Smooth muscle cell (in vitro differentiated cells): ENCODE measurements around the gene SNCAIP. TPM values are rescaled to one million over a fixed set of nuclear protein-coding genes. Genes with fewer than 3 reads are reported as not detected.

Experiments used
- DNase-seq: peaks from one replicate; lab custom pipeline; 2025; ENCODE audit not compliant: unreplicated experiment; lab: John Stamatoyannopoulos, UW
- H2AFZ ChIP-seq: fragments of 200-600 bp; sonication (generic); 2 replicates; pipeline ENCODE4 v1.6.0; 2016; ENCODE audit warnings: antibody characterized with exemption, low read depth, mild to moderate bottlenecking
- H3F3A ChIP-seq: fragments of 200-600 bp; sonication (generic); 2 replicates; pipeline ENCODE4 v1.6.0; 2017; ENCODE audit warnings: antibody characterized with exemption, low read depth
- H3K27ac ChIP-seq: fragments of 200-600 bp; sonication (generic); 2 replicates; pipeline ENCODE4 v1.5.1; 2016; ENCODE audit warnings: low read depth, mild to moderate bottlenecking
- H3K27me3 ChIP-seq: fragments of 200-600 bp; sonication (generic); 2 replicates; pipeline ENCODE4 v1.6.1; 2016; ENCODE audit warnings: low read depth, mild to moderate bottlenecking
- H3K36me3 ChIP-seq: fragments of 200-600 bp; sonication (generic); 2 replicates; pipeline ENCODE4 v1.5.1; 2016; ENCODE audit warnings: low read depth
- H3K4me1 ChIP-seq: fragments of 200-600 bp; sonication (generic); 2 replicates; pipeline ENCODE4 v1.5.1; 2016; ENCODE audit warnings: low read depth
- H3K4me2 ChIP-seq: fragments of 200-600 bp; sonication (generic); 2 replicates; pipeline ENCODE4 v1.6.0; 2016; ENCODE audit warnings: mild to moderate bottlenecking
- H3K4me3 ChIP-seq: fragments of 200-600 bp; sonication (generic); 2 replicates; pipeline ENCODE4 v1.5.1; 2016; ENCODE audit warnings: mild to moderate bottlenecking
- H3K79me2 ChIP-seq: fragments of 200-600 bp; sonication (generic); 2 replicates; pipeline ENCODE4 v1.6.0; 2016; ENCODE audit warnings: low read depth, mild to moderate bottlenecking
- H3K9ac ChIP-seq: fragments of 200-600 bp; sonication (generic); 2 replicates; pipeline ENCODE4 v1.6.0; 2016; ENCODE audit warnings: low read depth
- H3K9me3 ChIP-seq: fragments of 200-600 bp; sonication (generic); replicated peaks from 2 replicates; pipeline ENCODE4 v1.5.1; 2016; ENCODE audit warnings: low read depth
- H4K20me1 ChIP-seq: fragments of 200-600 bp; sonication (generic); 2 replicates; pipeline ENCODE4 v1.6.0; 2016; ENCODE audit warnings: low read depth
- WGBS: methylation state at CpG from one replicate; pipeline ENCODE4 v1.1.7; 2016; ENCODE audit warnings: low lambda C conversion rate; 5-methylcytosine and 5-hydroxymethylcytosine counted together
- polyA plus RNA-seq: library from polyadenylated mRNA; unstranded; fragments of >200 nt; fragmentation: Nextera tagmentation; extraction: Ambion mirVana; gene quantifications from 2 replicates; pipeline ENCODE4 v1.2.1, GENCODE V29; 2016
- total RNA-seq: library from RNA; depleted of rRNA; stranded (reverse); fragments of >200 nt; gene quantifications from 2 replicates; pipeline ENCODE4 v1.2.3, GENCODE V29; 2014
- TF ChIP-seq, protein P1 (sequence below): fragments of 200-600 bp; sonication (generic); IDR thresholded peaks from 2 replicates; pipeline ENCODE4 v1.5.1; 2017; ENCODE audit warnings: borderline replicate concordance, mild to moderate bottlenecking, antibody characterized with exemption; ENCODE audit not compliant: insufficient read depth, poor library complexity, severe bottlenecking

SNCAIP gene
- total and polyA plus RNA-seq, 2 experiments from 2014 or later, result 7.2 to 8.0 TPM

DNA sequence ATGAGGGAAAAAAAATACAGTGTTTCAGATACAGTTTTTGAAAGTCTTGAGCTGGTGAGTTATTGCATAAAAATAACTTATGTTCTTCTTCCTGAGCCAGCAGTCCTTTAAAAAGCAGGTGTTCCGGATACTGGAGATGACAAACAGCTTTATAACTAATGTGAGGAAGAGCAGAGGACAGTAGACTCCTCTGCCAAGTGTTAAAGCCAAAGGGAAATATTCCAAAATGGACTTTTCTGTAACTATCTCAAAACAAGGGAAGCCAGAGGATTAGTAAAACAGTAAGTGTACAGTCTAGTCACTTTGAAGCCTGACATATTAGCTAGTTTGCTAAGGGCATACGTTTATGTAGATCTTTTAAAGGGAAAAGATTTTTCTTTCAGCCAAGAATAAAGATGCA, 11.0 kb upstream of the SNCAIP start:
- Histone ChIP-seq H3K4me3 (no peak overlapping the region), H3K4me1 (no peaks in the 10 kb centered on the region), H3K79me2 (no peaks in the 10 kb centered on the region), H3F3A (peaks cover 6% of the 10 kb centered on the region), H3K27ac (no peak overlapping the region), H3K36me3 (no peaks in the 10 kb centered on the region), H3K4me2 (no peak overlapping the region), H3K9ac (no peak overlapping the region), H2AFZ (peak overlapping the region; percentile 47), H4K20me1 (no peaks in the 10 kb centered on the region), H3K9me3 (no peaks in the 10 kb centered on the region), H3K27me3 (no peaks in the 10 kb centered on the region)
- DNase-seq, result no peak
- 48% methylated on average over 2 of the region's 2 CpGs for WGBS
- TF ChIP-seq, protein P1, sequence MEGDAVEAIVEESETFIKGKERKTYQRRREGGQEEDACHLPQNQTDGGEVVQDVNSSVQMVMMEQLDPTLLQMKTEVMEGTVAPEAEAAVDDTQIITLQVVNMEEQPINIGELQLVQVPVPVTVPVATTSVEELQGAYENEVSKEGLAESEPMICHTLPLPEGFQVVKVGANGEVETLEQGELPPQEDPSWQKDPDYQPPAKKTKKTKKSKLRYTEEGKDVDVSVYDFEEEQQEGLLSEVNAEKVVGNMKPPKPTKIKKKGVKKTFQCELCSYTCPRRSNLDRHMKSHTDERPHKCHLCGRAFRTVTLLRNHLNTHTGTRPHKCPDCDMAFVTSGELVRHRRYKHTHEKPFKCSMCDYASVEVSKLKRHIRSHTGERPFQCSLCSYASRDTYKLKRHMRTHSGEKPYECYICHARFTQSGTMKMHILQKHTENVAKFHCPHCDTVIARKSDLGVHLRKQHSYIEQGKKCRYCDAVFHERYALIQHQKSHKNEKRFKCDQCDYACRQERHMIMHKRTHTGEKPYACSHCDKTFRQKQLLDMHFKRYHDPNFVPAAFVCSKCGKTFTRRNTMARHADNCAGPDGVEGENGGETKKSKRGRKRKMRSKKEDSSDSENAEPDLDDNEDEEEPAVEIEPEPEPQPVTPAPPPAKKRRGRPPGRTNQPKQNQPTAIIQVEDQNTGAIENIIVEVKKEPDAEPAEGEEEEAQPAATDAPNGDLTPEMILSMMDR, result no peak

DNA sequence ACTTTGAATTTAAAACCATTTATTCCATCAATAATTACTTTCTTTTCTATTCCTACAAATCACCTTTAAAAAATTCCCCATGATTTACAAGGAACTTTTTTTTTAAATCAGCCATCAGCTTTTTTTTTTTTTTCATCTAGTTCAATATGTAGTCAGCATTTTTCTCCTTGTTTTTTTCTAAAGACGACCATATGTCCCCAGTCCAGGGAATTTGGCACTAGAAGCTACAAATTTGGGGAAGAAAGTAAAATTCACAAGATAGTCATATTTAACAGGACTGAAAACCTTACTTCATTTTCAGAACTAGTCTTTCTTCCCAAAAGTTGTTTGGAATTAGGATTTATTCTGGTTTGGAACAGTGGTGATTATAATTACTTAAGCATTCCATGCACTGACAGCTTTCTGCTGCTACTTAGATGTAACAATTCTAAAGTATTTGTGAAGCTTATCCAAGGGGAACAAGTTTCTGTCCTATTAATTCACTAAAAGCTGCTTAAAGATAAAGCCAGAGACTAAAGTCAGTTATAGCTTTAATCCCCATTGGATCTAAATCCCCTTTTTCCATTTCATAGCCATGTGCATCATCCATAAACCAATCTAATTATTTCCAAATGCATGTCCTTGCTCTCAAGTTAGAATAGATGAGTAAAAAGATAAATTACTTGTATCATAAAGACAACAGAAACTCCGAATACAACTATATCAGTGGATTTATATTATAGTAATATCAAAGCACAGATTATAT, 7.4 kb upstream of the SNCAIP start:
- 74% methylated on average over 2 of the region's 2 CpGs for WGBS
- TF ChIP-seq, protein P1, result no peak
- no peak overlapping the region for H3K27ac ChIP-seq
- H4K20me1 ChIP-seq, result no peaks in the 10 kb centered on the region
- peaks cover 6% of the 10 kb centered on the region for H3F3A ChIP-seq
- H3K9me3 ChIP-seq, result no peaks in the 10 kb centered on the region
- H3K27me3 ChIP-seq, result no peaks in the 10 kb centered on the region
- H2AFZ ChIP-seq, result no peak overlapping the region
- no peaks in the 10 kb centered on the region for H3K4me1 ChIP-seq
- H3K9ac ChIP-seq, result no peak overlapping the region
- no peak overlapping the region for H3K4me3 ChIP-seq
- DNase-seq, result no peak
- H3K79me2 ChIP-seq, result no peaks in the 10 kb centered on the region
- H3K36me3 ChIP-seq, result no peaks in the 10 kb centered on the region
- H3K4me2 ChIP-seq, result no peak overlapping the region

DNA sequence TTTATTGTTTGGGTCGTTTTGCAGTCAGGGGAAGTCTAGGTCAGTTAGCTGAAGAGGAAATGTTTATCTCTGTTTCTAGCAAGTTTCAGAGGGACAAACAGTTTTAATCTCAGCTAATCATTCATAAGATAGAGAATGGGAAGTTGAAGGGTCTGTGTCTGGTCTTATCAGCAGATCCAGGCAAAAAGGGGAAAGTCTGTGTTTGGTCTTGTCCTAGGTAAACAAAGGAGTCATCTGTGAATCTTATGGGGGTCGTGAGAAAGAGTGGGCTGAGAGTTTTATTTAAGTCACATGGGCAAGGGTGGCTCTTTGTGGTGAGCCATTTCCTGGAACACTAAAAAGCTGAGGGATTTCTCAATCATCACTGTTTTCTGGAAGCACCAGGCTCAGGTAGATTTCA, 5.6 kb upstream of the SNCAIP start:
- Histone ChIP-seq H3K27ac (no peak overlapping the region), H2AFZ (peak overlapping the region; percentile 2), H3K9ac (no peak overlapping the region), H4K20me1 (no peaks in the 10 kb centered on the region), H3K4me2 (no peak overlapping the region), H3K79me2 (no peaks in the 10 kb centered on the region), H3K4me1 (no peaks in the 10 kb centered on the region), H3K4me3 (no peak overlapping the region), H3K9me3 (no peaks in the 10 kb centered on the region), H3K27me3 (no peaks in the 10 kb centered on the region), H3K36me3 (no peaks in the 10 kb centered on the region), H3F3A (peaks cover 4% of the 10 kb centered on the region)
- WGBS, result 9% methylated on average over 2 of the region's 2 CpGs
- TF ChIP-seq, protein P1, result no peak
- DNase-seq, result no peak

DNA sequence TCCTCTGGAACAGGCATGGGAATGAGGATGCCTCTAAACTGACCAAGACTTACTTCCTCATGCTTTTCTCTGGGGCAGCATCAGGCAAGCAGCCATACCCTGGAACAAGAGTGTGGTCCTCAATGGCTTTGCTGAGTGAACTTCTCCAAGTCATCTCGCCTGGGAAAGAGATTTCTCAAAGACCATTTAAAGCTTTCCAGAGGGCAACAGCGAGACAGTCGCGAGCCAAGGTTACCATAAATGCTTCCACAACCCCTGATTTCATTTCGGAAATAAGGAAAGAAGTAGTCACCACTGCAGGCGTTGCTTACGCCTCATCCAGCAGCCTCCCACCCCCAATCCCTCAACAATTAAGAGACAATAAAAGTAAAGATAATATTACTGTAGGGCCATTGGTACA, 1.1 kb upstream of the SNCAIP start:
- DNase-seq, result no peak
- TF ChIP-seq, protein P1, result no peak

More for the DNA sequence above, 1.1 kb upstream of the SNCAIP start:
- Histone ChIP-seq H2AFZ (peak overlapping the region; percentile 94), H3K79me2 (peaks cover 20% of the 10 kb centered on the region), H3K9me3 (no peaks in the 10 kb centered on the region), H3K27me3 (peaks cover 6% of the 10 kb centered on the region), H3K4me3 (peak overlapping the region; percentile 73), H3K27ac (peak overlapping the region; percentile 64), H3K4me2 (peak overlapping the region; percentile 93), H3K36me3 (no peaks in the 10 kb centered on the region), H3K9ac (peak overlapping the region; percentile 78), H3F3A (no peaks in the 10 kb centered on the region), H4K20me1 (peaks cover 11% of the 10 kb centered on the region), H3K4me1 (no peaks in the 10 kb centered on the region)
- 55% methylated on average over 7 of the region's 7 CpGs for WGBS
